ENCODE results near the gene SPOCK3.

The SPOCK3 gene

DNA sequence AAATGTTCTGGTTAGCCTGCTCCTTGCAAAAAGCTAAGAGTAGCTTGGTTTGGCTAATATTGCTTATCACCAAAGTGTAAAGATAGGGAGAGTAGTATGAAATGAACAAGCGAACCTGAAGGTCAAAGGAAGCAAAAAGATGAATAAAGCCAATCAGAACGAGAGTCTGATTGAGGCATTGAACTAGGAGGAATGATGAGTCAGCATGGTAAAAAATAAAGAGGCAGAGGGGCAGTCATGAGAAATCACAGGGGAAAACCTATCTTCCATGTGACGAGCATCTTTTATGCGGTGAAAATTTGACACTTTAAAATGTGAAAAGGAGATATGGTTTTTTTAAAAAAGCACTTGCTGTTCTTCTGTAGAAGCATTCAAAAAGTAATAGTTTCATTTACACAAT is 533.7 kb downstream of the SPOCK3 start:
- no peak for TF ChIP-seq EZH2 (IDR thresholded peaks at IDR 0.05; ENCODE audit: borderline replicate concordance, low read depth, low read length, severe bottlenecking)
- TF ChIP-seq, protein P1, sequence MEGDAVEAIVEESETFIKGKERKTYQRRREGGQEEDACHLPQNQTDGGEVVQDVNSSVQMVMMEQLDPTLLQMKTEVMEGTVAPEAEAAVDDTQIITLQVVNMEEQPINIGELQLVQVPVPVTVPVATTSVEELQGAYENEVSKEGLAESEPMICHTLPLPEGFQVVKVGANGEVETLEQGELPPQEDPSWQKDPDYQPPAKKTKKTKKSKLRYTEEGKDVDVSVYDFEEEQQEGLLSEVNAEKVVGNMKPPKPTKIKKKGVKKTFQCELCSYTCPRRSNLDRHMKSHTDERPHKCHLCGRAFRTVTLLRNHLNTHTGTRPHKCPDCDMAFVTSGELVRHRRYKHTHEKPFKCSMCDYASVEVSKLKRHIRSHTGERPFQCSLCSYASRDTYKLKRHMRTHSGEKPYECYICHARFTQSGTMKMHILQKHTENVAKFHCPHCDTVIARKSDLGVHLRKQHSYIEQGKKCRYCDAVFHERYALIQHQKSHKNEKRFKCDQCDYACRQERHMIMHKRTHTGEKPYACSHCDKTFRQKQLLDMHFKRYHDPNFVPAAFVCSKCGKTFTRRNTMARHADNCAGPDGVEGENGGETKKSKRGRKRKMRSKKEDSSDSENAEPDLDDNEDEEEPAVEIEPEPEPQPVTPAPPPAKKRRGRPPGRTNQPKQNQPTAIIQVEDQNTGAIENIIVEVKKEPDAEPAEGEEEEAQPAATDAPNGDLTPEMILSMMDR (IDR thresholded peaks at IDR 0.05; ENCODE audit: borderline replicate concordance, extremely low read depth, low read length, poor library complexity, severe bottlenecking) = no peak
- Histone ChIP-seq H2AFZ (ENCODE audit: low read depth, low read length) (no peak overlapping the region), H3K4me2 (ENCODE audit: insufficient read depth, low read length) (no peak overlapping the region), H3K27ac (ENCODE audit: low read length) (no peak overlapping the region), H3K79me2 (ENCODE audit: insufficient read depth, low read length) (no peaks in the 10 kb centered on the region), H3K4me1 (ENCODE audit: insufficient read depth, low read length) (no peaks in the 10 kb centered on the region), H4K20me1 (ENCODE audit: insufficient read depth, low read length) (no peaks in the 10 kb centered on the region), H3K27me3 (ENCODE audit: insufficient read depth, low read length, poor library complexity) (no peaks in the 10 kb centered on the region), H3K9me3 (ENCODE audit: insufficient read depth, low read length, severe bottlenecking) (no peaks in the 10 kb centered on the region), H3K4me3 (ENCODE audit: low read depth in 1 of 2, low read length in 2 of 2) (no peak overlapping the region), H3K36me3 (ENCODE audit: insufficient read depth, low read length) (no peaks in the 10 kb centered on the region), H3K9ac (ENCODE audit: low read depth, low read length) (no peak overlapping the region)
- DNase-seq (no peak), ATAC-seq (ENCODE audit: insufficient read depth, low read depth) (no peak)

DNA sequence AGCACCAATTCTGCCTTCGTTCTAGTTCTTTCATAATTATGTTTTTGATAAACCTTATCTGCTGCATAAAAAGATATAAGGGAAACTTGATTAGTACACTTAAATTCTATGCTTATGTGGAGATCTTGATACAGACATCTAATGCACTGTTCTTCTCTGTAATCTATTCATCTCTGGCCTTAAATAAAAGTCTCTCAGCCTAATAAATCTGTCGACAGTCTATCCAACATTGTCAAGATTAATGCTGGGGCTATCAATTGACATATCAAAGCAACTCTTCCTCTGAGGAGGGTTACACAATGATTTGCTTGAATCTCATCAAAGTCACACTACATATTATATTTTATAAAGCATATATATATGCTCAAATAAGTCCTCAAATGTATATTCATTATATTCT is 545.5 kb downstream of the SPOCK3 start:
- no peak for ATAC-seq (ENCODE audit: insufficient read depth, low read depth)
- no peaks in the 10 kb centered on the region for H3K27me3 ChIP-seq (ENCODE audit: insufficient read depth, low read length, poor library complexity)

DNA sequence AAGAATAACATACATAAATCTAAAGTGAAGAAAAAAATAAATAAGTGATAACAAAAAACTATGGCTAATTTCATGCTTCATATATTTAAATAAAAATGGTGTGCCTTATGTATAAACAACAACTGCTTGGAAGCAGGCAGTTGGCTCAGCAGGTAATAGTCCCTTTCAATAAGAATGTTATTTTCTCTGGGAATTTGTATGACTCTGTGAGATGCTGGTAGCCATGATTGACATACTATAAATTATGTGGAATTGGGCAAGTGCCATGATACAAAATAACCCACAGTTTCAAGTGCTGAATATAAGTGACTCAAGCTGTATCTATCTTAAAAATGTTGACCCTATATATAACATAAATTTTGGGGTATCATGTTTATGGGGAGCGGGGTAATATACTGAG is 546.5 kb downstream of the SPOCK3 start:
- no peak overlapping the region for H2AFZ ChIP-seq (ENCODE audit: low read depth, low read length)
- H3K27ac ChIP-seq (ENCODE audit: low read length) = no peak overlapping the region
- no peaks in the 10 kb centered on the region for H4K20me1 ChIP-seq (ENCODE audit: insufficient read depth, low read length)
- no peak for ATAC-seq (ENCODE audit: insufficient read depth, low read depth)
- no peaks in the 10 kb centered on the region for H3K79me2 ChIP-seq (ENCODE audit: insufficient read depth, low read length)
- H3K4me3 ChIP-seq (ENCODE audit: low read depth in 1 of 2, low read length in 2 of 2) = no peak overlapping the region
- no peaks in the 10 kb centered on the region for H3K27me3 ChIP-seq (ENCODE audit: insufficient read depth, low read length, poor library complexity)
- no peaks in the 10 kb centered on the region for H3K9me3 ChIP-seq (ENCODE audit: insufficient read depth, low read length, severe bottlenecking)
- no peaks in the 10 kb centered on the region for H3K36me3 ChIP-seq (ENCODE audit: insufficient read depth, low read length)
- TF ChIP-seq, protein P1 (IDR thresholded peaks at IDR 0.05; ENCODE audit: borderline replicate concordance, extremely low read depth, low read length, poor library complexity, severe bottlenecking) = no peak
- no peak for TF ChIP-seq EZH2 (IDR thresholded peaks at IDR 0.05; ENCODE audit: borderline replicate concordance, low read depth, low read length, severe bottlenecking)
- H3K4me2 ChIP-seq (ENCODE audit: insufficient read depth, low read length) = no peak overlapping the region
- DNase-seq = no peak
- no peaks in the 10 kb centered on the region for H3K4me1 ChIP-seq (ENCODE audit: insufficient read depth, low read length)
- no peak overlapping the region for H3K9ac ChIP-seq (ENCODE audit: low read depth, low read length)

More for the DNA sequence above, 545.5 kb downstream of the SPOCK3 start:
- TF ChIP-seq, protein P1 (IDR thresholded peaks at IDR 0.05; ENCODE audit: borderline replicate concordance, extremely low read depth, low read length, poor library complexity, severe bottlenecking) = no peak
- no peak for TF ChIP-seq EZH2 (IDR thresholded peaks at IDR 0.05; ENCODE audit: borderline replicate concordance, low read depth, low read length, severe bottlenecking)
- H3K9me3 ChIP-seq (ENCODE audit: insufficient read depth, low read length, severe bottlenecking) = no peaks in the 10 kb centered on the region
- H3K9ac ChIP-seq (ENCODE audit: low read depth, low read length) = no peak overlapping the region
- no peaks in the 10 kb centered on the region for H3K79me2 ChIP-seq (ENCODE audit: insufficient read depth, low read length)
- H3K4me3 ChIP-seq (ENCODE audit: low read depth in 1 of 2, low read length in 2 of 2) = no peak overlapping the region
- H3K36me3 ChIP-seq (ENCODE audit: insufficient read depth, low read length) = no peaks in the 10 kb centered on the region
- H3K4me2 ChIP-seq (ENCODE audit: insufficient read depth, low read length) = no peak overlapping the region
- no peak overlapping the region for H3K27ac ChIP-seq (ENCODE audit: low read length)
- no peaks in the 10 kb centered on the region for H4K20me1 ChIP-seq (ENCODE audit: insufficient read depth, low read length)
- DNase-seq = no peak
- H3K4me1 ChIP-seq (ENCODE audit: insufficient read depth, low read length) = no peaks in the 10 kb centered on the region
- H2AFZ ChIP-seq (ENCODE audit: low read depth, low read length) = no peak overlapping the region

Measured in DND-41 (cell line).